HG02798 (cell line): ENCODE data around the gene DST.
A peak's percentile ranks its signal among the peaks of the same experiment; 100 is the strongest.

Experiments
- ATAC-seq: cut with Tn5 transposase; IDR thresholded peaks from one replicate; pipeline ENCODE4 v1.9.1; 2021; ENCODE audit warnings: mild to moderate bottlenecking; ENCODE audit not compliant: unreplicated experiment, poor library complexity

The DST gene

DNA sequence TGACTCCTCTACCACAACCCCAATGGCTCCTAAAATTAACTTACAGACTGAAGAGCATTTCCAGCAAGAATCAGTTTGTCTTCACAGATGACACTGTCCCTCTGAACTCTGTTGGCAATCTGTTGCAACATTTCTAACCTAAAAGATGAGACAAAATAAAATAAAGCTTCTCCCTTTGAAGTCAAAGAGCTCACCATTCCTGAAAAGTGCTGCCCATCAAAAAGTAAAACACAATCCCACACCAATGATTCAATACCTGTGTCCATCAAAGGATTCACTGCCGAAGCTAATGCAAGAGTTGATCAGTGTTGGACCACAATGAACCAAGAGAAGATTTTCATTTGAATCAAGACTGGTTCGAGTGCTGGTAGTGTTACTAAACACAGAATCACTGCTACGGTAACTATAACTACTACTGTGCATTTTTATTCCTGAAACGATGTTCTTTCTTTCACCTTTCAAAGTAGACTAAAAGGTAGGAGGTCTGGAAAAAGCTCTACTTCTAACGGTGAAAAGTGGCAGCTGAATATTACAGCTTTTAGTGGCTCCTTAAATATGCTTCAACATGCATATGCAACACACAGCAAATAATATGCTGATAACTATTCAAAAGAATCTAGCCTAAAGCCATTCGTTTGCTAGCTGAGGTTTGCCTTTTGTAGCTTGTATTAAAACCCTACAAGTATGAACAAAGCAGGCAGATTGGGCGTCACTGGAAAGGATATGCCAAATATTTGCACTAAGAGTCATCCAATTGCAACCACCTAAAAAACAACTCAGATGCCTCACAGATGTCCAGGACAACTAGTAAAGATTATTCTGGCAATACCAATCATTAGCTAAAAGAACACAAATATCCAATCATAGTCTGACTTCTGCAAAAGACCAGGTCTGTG lies at the start of gene DST:
Gene DST (minus strand): TSS at position 524 of the 896 bp plus-strand sequence.
- ATAC-seq: no peak

GRCh38 chr6:56691814-56692213 lies 49.1 kb upstream of the DST start:
- ATAC-seq: no peak

- ATAC-seq: no peak
Observed at GRCh38 chr6:56691286-56691595, 48.6 kb upstream of the DST start.

GRCh38 chr6:56690519-56691285 lies 48.0 kb upstream of the DST start:
- ATAC-seq: no peak

DNA sequence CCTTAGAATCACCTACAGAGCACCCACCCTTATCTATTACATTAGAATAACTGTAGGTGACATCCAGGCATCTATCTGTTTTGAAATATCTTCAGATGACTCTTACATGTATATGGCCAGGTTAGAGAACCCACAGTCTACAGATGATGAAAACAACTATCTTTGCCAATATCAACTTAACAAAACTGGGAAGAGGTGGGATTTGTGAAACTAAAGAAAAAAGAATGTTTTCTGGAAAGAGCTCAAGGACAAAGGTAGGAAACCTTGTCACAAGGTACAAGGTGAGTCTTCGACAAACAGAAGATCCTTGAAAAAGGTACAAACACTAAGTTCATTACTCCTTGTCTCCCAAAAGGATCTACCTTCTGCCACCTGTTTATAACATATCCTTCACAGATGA lies 47.0 kb upstream of the DST start:
- peak; percentile 13 for ATAC-seq

DNA sequence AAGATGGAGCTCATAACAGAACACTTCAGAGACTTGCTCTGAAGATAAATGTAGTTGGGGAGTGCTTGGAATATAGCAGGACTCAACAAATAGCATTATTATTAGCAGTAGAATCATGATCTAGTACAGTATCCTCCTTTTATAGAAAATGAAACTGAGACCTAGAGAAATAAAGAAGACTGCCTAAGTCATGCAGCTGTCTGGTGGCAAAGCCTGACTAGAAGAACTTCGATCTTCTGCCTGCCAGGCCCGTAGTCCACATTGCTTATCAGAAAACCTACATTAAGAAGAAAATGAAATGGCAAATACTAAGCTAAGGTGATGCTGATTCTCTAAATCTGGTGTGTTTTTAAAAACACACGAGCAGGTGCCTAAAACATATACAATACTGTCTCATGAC lies 46.4 kb upstream of the DST start:
- ATAC-seq: peak; percentile 90

- no peak for ATAC-seq
Observed at GRCh38 chr6:56688521-56688920, 45.8 kb upstream of the DST start.

- no peak for ATAC-seq
Observed at GRCh38 chr6:56687551-56687950, 44.9 kb upstream of the DST start.

DNA sequence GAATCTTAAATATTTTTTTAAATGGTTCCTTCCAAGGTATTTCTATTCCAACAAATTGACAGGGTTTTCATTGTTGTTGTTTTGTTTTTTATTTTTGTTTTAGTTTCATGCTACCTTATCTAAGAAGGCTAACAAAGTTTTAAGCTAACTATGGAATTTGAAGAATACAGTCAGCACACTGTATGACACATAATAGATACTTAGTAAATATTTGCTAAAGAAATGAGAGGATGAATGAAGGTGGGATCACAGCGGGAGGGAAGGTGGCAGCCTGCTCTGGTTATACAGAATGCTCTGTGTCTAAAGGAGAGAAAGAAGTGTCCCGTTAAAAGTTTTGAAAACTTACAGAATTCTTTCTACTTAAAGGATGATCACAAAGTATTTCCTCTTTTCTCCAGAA lies 43.7 kb upstream of the DST start:
- no peak for ATAC-seq

- ATAC-seq: no peak
Observed at GRCh38 chr6:56685994-56686393, 43.3 kb upstream of the DST start.

DNA sequence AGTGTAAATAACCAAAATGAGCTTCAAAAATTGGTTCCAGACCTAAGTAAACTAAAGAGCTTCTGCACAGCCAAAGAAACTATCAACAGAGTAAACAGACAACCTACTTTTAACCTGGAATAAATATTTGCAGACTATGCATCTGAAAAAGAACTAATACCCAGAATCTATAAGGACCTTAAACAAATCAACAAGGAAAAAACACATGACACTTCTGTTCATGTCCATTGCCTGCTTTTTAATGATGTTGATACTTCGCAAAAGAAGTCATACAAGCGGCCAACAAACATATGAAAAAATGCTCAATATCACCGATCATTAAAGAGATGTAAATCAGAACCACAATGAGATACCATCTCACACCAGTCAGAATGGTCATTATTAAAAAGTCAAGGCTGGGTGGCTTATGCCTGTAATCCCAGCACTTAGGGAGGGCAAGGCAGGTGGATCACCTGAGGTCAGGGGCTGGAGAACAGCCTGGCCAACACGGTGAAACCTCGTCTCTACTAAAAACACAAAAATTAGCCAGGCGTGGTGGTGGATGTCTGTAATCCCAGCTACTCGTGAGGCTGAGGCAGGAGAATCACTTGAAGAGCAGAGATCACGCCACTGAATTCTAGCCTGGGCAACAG lies 42.5 kb upstream of the DST start:
- no peak for ATAC-seq

- no peak for ATAC-seq
Observed at GRCh38 chr6:56684342-56685101, 41.8 kb upstream of the DST start.

DNA sequence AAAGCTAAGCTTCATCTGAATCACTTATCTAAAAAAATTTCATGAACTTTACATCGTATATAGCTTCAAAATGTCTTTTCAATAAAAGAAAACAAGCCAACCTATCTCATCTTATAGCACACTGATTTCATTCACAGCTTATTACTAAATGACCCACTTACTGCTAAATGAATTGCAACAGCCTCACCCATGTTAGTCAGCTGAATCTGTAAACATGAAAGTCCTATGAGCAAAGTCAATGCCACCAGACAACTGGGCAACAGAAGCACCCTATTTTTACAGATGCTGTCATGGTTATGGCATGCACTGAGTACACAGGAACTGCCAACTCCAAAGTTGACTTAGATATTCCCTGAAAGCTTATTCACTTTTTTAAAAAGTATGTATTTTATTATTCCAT lies 41.2 kb upstream of the DST start:
- no peak for ATAC-seq

DNA sequence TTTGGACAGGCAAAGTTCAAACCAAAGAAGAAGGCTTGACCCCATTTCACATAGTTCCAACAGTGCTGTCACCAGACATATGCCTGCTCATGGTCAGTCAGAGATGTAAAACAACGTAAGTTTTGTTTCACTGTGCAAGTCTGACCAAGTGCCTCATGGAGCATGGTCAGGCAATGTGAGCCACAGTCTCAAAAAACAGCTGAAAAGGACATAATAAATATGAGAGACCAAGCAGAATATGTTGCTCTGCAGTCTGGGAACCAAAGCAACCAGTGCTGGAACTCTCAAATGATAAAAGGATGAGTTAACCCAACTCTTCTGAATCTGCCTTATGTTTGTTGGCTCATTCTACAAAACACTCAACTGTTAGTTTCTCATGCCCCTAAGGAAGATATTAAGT lies 39.9 kb upstream of the DST start:
- no peak for ATAC-seq

- ATAC-seq: no peak
Observed at GRCh38 chr6:56677559-56677958, 34.9 kb upstream of the DST start.

- no peak for ATAC-seq
Observed at GRCh38 chr6:56671651-56672461, 29.2 kb upstream of the DST start.

DNA sequence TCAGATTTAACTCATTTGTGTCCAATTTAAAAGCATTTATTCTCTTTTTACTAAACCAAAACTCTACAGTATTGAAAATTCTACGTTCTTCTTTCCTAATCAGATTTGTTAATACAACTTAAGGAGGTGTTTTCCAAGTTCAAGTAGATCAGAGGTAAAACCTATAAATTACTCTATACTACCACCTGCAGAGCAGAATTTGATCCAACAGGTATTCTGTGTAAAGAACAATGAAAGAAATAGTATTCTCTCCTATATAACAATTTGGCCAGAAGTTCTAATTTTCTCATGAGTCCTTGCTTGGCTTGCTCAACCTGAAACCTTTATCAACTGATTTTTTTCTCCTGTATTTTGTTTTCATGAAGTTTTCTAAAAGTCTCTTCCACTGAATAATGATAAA lies 28.5 kb upstream of the DST start:
- ATAC-seq: no peak

- no peak for ATAC-seq
Observed at GRCh38 chr6:56669041-56669440, 26.4 kb upstream of the DST start.

GRCh38 chr6:56668158-56668557 lies 25.5 kb upstream of the DST start:
- no peak for ATAC-seq

DNA sequence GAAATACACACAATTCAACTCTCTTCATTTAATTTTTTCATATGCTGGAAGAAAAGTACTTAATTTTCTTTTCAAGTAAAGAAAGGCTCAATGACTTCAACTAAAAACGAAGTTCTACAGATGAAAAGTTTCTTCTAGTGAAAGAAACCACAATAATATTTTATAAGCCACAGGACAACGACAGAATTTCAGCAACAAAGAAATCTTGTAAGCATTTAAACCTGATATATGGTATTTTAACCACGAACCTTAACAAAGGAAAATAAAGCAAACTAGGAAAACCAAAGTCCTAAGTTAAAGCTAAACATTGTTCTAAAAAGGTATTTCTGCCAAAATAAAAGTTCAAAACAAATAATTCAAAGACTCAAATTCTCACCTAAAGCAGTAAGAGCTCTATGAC lies 24.6 kb upstream of the DST start:
- ATAC-seq: no peak
